ENCODE results near the gene MSRB1. TPM values are rescaled to one million over a fixed set of nuclear protein-coding genes. Genes with fewer than 3 reads are reported as not detected.
"Not testable (repeated sequence)": the region's sequence is repeated elsewhere in the genome, so short reads cannot be mapped to it uniquely, and the experiment has no call there.

The MSRB1 gene
- total RNA-seq, 1 donor from 2014 or later, result 18.4 TPM

DNA sequence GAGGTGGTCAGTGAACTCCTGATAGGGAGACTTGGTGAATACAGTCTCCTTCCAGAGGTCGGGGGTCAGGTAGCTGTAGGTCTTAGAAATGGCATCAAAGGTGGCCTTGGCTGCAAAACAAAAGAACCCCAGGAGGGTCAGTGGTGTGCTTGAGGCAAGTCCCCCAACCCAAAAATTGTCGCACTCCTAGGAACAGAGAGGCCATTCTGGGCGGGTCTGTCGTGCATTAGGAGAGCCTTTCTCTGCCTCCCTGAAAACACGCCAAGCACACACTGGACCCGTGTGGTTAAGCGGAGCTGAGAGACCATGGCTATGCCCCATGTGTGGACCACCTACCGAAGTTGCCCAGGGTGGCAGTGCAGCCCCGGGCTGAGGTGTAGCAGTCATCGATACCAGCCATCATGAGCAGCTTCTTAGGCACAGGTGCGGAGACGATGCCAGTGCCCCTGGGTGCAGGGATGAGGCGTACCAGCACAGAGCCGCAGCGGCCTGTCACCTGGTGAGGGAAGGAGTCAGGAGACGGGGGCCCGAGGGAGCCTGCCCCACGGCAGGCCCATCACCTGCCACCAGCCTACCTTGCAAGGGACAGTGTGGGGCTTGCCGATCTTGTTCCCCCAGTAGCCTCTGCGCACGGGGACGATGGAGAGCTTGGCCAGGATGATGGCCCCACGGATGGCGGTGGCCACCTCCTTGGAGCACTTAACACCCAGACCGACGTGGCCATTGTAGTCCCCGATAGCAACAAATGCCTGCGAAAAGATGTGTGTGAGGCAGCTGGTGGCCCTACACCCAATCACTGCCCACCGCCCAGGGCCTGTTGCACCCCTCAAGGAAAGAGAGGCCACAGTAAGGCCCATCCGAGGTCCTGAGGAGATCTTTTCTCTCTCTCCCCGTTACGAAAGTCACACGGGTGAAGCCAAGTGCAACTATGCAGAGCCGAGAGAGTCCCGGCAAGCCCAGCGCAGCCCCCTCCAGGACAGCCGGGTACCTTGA lies 19.5 kb upstream of the MSRB1 start:
- not testable (repeated sequence) for DNase-seq (ENCODE audit: extremely low read depth, low read depth, low spot score)

DNA sequence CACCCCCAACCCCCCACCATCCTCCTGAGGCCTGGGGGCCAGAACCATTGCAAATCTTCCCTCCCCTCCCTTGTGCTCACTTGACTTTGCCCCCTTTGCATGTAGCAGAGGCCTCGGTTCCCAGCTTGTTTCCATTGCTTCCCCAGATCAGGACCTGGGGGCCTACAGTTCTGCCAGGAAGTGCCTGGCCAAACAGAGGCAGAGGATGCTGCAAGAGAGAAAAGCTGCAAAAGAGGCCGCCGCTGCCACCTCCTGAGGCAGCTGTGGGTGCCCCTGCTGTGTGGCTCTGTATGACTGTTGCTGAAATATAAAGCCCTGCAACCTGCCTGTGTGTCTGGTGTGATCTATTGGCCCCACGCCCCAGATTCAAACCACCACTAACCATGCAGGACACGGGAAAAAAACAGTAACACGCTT lies 18.7 kb upstream of the MSRB1 start:
- no peak for DNase-seq (ENCODE audit: extremely low read depth, low read depth, low spot score)

DNA sequence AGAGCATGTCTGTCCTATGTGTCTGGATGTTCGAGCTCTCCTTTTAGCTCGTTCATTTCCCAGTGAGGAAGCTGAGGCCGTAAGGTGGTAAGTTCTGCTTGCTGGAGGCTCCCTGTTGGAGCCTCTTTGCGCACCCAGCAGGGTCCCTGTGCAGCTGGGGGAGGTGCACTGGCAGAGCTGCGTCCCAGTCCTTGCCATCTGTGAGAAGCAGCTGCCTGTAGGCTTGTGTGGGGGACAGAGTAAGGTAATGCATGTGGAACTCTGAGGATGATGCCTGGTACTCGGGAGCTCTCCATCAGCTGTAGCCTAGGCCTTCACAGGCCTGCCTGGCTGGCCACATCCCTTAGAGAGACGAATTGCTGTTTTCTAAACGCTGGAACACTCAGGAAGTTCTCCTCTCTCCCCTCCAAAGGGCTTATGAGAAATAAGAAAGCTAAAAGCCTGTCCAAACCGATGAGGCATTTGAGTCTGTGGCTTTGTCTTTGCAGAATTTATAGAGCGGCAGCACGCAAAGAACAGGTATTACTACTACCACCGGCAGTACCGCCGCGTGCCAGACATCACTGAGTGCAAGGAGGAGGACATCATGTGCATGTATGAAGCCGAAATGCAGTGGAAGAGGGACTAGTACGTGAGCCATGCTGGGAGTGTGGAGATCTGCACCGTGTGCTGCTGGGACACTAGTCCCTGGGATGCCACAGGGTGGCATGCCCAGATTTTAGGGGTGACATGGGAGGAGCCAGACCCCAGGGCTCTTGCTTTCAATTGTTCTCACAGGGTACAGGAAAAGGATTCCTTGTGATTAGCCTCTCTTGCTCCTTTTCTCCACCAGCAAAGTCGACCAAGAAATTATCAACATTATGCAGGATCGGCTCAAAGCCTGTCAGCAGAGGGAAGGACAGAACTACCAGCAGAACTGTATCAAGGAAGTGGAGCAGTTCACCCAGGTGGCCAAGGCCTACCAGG lies 17.9 kb upstream of the MSRB1 start:
- DNase-seq (ENCODE audit: extremely low read depth, low read depth, low spot score), result no peak

GRCh38 chr16:1959269-1960039 lies 16.5 kb upstream of the MSRB1 start, which contains the start of gene NDUFB10:
NDUFB10 (plus strand) TSS chr16:1959538; CDS start chr16:1959625, 87 bp downstream.
- no peak for DNase-seq (ENCODE audit: extremely low read depth, low read depth, low spot score)

DNA sequence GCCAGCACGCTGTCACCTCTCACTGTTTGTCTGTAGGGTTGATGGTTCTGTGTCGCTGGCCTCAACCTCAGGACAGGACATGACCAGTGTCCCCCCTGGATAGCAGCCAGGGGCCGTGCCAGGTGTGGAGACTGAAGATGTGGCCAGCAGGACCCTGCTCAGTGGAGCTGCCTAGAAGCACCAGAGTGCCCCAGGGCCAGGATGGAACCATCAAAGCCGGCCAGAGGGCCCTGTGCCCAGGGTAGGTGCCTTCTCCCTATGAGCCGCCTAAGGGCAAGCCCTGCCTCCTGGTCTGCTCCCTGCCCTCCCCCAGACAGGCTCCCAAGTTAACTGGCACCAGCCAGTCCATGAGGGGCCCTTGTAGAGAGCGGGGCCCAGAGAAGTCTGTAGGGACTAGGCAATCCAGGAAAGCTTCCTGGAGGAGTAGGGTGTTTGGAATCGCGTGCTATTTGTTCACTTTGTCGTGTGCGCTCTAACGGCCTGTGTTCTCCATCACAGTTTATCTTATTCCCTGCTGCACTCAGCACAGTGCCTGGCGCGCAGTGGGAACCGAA lies 15.8 kb upstream of the MSRB1 start:
- no peak for DNase-seq (ENCODE audit: extremely low read depth, low read depth, low spot score)

GRCh38 chr16:1958143-1958491 lies 15.1 kb upstream of the MSRB1 start:
- not testable (repeated sequence) for DNase-seq (ENCODE audit: extremely low read depth, low read depth, low spot score)

GRCh38 chr16:1957434-1958142 lies 14.6 kb upstream of the MSRB1 start:
- not testable (repeated sequence) for DNase-seq (ENCODE audit: extremely low read depth, low read depth, low spot score)

GRCh38 chr16:1953734-1954133 lies 10.7 kb upstream of the MSRB1 start:
- DNase-seq (ENCODE audit: extremely low read depth, low read depth, low spot score), result no peak

DNA sequence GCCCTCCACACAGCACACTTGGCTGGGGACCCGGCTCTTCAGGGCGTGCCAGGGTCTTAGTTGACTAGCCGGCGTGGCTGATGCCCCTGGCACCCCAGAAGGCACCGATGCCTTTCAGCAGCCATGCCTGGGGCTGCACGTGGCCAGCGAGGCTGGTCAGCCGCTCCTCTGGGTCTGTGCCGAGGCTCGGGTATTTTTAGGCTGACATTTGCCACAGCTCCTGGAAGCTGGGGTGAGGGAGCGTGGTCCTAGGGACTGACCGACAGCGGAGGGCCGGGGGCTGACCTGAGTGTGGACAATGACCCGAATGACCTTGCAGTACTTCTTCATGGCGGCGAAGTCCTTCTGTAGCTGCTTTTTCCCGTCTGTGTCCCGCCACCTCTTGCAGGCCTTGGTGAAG lies 7.6 kb upstream of the MSRB1 start:
- DNase-seq (ENCODE audit: extremely low read depth, low read depth, low spot score), result no peak

DNA sequence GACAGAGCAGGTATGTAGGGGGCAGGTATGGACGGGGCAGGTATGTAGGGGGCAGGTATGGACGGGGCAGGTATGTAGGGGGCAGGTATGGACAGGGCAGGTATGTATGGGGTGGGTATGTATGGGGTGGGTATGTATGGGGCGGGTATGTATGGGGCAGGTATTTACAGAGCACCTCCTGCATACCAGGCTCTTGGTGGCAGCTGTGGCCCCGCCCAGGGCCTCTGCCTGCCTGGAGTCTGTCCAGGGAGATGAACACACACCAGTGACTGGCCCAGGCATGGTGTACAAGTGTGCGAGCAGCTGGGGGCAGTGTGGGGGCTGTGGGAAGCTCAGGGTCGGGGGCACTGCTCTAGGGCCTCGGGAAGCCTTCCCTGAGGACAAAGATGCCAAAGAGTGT lies 7.0 kb upstream of the MSRB1 start:
- no peak for DNase-seq (ENCODE audit: extremely low read depth, low read depth, low spot score)

DNA sequence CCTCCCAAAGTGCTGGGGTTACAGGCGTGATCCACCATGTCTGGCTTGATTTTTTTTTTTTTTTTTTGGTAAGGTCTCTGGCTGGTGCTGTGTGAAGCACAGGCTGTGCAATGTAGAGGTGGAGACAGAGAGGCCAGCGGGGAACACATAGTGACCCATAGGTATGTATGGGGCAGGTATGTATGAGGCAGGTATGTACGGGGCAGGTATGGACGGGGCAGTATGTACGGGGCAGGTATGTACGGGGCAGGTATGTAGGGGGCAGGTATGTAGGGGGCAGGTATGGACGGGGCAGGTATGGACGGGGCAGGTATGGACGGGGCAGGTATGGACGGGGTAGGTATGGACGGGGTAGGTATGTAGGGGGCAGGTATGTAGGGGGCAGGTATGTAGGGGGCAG lies 6.5 kb upstream of the MSRB1 start:
- no peak for DNase-seq (ENCODE audit: extremely low read depth, low read depth, low spot score)

GRCh38 chr16:1947369-1947670 lies 4.3 kb upstream of the MSRB1 start:
- DNase-seq (ENCODE audit: extremely low read depth, low read depth, low spot score), result no peak

GRCh38 chr16:1946495-1947368 lies 3.7 kb upstream of the MSRB1 start:
- DNase-seq (ENCODE audit: extremely low read depth, low read depth, low spot score), result no peak

DNA sequence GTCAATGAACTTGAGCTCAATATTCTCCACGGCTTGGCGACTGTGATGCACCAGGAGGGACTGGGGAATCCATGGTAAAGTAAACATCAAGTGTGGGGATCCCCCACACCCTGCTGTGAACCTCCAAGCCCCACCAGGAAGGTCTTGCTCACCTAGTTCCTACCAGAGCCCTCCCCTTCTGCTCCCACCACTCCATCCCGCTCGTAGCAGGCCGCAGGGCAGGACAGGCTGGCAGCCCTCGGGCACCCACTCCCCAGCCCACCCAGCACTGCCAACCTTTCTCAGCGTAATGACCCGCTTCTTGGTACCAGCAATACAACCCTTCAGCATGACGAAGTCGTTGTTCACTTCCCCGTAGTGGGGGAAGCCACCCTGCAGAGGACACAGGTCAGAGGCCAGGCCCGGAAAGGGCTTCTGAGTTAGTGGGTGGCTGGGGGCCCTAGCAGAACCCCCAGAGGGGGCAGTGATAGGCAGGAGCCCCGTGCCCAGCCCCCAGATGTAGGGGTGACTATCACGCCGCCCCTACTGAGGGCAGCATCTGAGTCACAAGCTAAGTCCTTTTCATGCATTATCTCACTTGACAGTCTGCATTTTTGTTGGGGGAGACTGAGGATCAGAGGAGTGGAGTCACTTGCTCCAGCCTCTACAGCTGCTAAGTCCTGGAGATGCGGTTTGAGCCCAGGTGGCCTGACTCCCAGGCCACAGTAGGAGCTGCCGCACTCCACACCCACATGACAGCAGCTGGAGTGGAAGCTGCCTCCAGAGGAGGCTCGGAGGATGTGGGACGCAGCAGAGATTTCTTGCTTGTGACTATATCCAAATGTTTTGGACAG lies 2.8 kb upstream of the MSRB1 start:
- DNase-seq (ENCODE audit: extremely low read depth, low read depth, low spot score), result no peak

GRCh38 chr16:1944612-1945199 lies 1.7 kb upstream of the MSRB1 start:
- no peak for DNase-seq (ENCODE audit: extremely low read depth, low read depth, low spot score)

GRCh38 chr16:1942047-1942809 lies 771 bp downstream of the MSRB1 start:
- no peak for DNase-seq (ENCODE audit: extremely low read depth, low read depth, low spot score)

Data from glomerular endothelial cell (primary cell).